SK-N-SH (cell line): ENCODE measurements around the gene OAF. TPM values are rescaled to one million over a fixed set of nuclear protein-coding genes. Genes with fewer than 3 reads are reported as not detected.

ENCODE experiments used
- polyA plus RNA-seq, 3 experiments: library from polyadenylated mRNA; depleted of rRNA; stranded (reverse); fragments of >200 nt; gene quantifications; 2 replicates each; pipeline ENCODE4 v1.2.3, GENCODE V29; 2012

Gene OAF
- polyA plus RNA-seq, 1 of the 3 experiments (the other 2 are of a cell fraction), result 28.0 TPM

Other genes with a start within 250 kb of the OAF start
- gene TRIM29, start 72.9 kb upstream of the OAF start, polyA plus RNA-seq (2012; rRNA removed), result 0.03 TPM in 1 of 2 replicates, not detected in the other
- 0.02 TPM in 1 of 2 replicates, not detected in the other for gene POU2F3, start 29.1 kb downstream of the OAF start, polyA plus RNA-seq (2012; rRNA removed)
- gene TLCD5, start 114.3 kb downstream of the OAF start, polyA plus RNA-seq (2012; rRNA removed), result 12.7 and 18.7 TPM in 2 replicates
- gene ARHGEF12, start 125.4 kb downstream of the OAF start, polyA plus RNA-seq (2012; rRNA removed), result 12.3 and 15.9 TPM in 2 replicates